GM18873 (cell line): ENCODE data around the gene HIVEP2.

Source experiments
- ATAC-seq: cut with Tn5 transposase; IDR thresholded peaks from one replicate; pipeline ENCODE4 v1.9.1; 2021; ENCODE audit warnings: mild to moderate bottlenecking, moderate library complexity, moderate number of reproducible peaks; ENCODE audit not compliant: unreplicated experiment, low FRiP score

The HIVEP2 gene

DNA sequence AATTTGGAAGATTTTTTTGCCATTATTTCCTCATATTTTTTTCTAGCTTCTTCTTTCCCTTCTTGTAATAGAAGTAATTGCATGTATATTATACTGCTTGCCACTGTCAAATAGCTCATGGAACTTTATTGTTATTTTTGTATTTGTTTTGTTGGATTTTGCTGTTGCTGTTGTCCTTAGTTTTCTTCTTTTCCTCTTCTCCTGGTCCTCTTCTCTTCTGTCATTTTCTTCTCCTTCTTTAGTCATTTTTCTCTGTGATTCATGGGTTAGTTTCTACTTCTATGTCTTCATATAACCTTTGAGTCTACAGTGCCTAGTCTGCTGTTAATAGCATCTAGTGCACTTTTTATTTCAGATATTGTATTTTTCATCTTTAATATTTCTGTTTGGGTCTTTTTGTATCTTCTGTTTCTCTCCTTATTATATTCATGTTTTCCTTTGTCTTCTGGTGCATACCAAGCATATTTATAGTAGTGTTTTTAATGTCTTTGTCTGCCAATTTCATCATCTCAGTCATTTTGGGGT lies 226.2 kb downstream of the HIVEP2 start:
- no peak for ATAC-seq

DNA sequence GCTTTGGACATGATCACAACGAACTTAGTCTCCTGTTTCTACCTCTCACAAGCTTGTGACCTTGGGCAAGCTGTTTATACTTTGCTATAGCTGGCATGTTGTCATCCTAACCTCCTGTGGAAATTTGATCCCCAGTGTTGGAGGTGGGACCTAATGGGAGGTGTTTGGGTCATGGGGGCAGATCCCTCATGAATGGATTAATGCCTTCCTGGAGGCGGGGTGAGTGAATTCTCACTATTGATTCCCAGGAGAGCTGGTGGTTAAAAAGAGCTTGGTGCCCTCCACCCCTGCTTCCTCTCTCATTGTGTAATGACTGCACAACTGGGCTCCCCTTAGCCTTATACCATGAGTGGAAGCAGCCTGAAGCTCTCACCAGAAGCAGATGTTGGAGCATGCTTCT lies 228.9 kb downstream of the HIVEP2 start:
- ATAC-seq, result peak; percentile 50

- no peak for ATAC-seq
These were observed 229.8 kb downstream of the HIVEP2 start for GRCh38 chr6:142714951-142715785.

DNA sequence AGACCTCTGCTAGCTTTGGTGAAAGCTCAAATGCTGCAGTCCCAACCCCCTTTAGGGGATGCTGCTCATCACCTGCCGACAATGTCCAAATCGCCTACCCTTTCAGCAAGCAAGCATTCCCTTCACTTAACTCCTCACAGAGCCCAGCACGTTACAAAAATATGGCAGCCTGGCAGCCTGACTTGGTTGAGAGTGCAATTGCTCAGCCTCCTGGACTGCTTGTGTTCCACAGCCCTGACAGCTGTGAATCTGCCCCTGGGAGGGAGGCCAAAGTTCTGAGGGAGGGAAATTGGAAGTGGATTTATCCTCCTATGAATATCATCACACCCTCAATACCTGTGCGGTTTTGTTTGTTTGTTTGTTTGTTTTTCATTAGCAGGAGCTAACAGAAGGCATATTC lies 231.0 kb downstream of the HIVEP2 start:
- ATAC-seq, result no peak

- no peak for ATAC-seq
These were observed 232.7 kb downstream of the HIVEP2 start for GRCh38 chr6:142712231-142712630.

DNA sequence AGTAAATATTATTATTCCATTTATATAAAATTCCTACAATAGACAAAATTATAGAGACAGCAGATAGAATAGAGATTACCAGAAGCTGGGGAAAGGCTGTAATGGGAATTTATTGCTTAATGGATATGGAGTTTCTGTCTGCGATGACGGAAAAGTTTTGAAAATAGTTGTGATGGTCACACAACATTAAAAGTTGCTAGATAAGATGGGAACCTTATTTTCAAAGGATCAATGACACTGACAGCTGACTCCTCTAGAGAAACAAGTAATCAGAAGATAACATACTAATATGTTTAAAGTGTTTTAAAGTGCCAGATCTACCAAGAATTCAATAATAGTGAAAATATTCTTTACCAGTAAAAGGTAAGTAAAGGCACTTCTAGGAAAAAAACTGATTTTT lies 236.3 kb downstream of the HIVEP2 start:
- ATAC-seq, result no peak

- ATAC-seq, result no peak
These were observed 237.7 kb downstream of the HIVEP2 start for GRCh38 chr6:142707255-142707654.

- ATAC-seq, result no peak
These were observed 238.8 kb downstream of the HIVEP2 start for GRCh38 chr6:142706210-142706609.

GRCh38 chr6:142705054-142705453 lies 239.9 kb downstream of the HIVEP2 start:
- no peak for ATAC-seq

- no peak for ATAC-seq
These were observed 242.2 kb downstream of the HIVEP2 start for GRCh38 chr6:142702501-142703460.
